ENCODE data around the gene TM7SF2. TPM values are rescaled to one million over a fixed set of nuclear protein-coding genes. Genes with fewer than 3 reads are reported as not detected.

Gene TM7SF2
- total RNA-seq, 2 experiments from 2014 or later = 10.9 to 11.9 TPM

- intact Hi-C loops (cut with micrococcal nuclease) = no loop called here
- DNase-seq = no peak
- Mint-ChIP-seq H3K36me3 (ENCODE audit: low read depth) (no peaks in the 10 kb centered on the region), H3K9me3 (no peaks in the 10 kb centered on the region), H3K27me3 (ENCODE audit: low read depth) (no peaks in the 10 kb centered on the region), H3K27ac (no peak overlapping the region), H3K4me3 (no peak overlapping the region), H3K4me1 (ENCODE audit: low read depth) (no peaks in the 10 kb centered on the region)
- CTCF ChIA-PET = no interaction called here
Measured at GRCh38 chr11:65152122-65152521, 40.5 kb downstream of the TM7SF2 start.

GRCh38 chr11:65156256-65156655 lies 44.6 kb downstream of the TM7SF2 start:
- H3K4me3 Mint-ChIP-seq = no peak overlapping the region
- no peaks in the 10 kb centered on the region for H3K4me1 Mint-ChIP-seq (ENCODE audit: low read depth)
- H3K27me3 Mint-ChIP-seq (ENCODE audit: low read depth) = no peaks in the 10 kb centered on the region
- H3K36me3 Mint-ChIP-seq (ENCODE audit: low read depth) = no peaks in the 10 kb centered on the region
- no peak overlapping the region for H3K27ac Mint-ChIP-seq
- DNase-seq = no peak
- CTCF ChIA-PET = no interaction called here
- intact Hi-C loops (cut with micrococcal nuclease) = no loop called here
- no peaks in the 10 kb centered on the region for H3K9me3 Mint-ChIP-seq

- CTCF ChIA-PET = no interaction called here
- no peaks in the 10 kb centered on the region for H3K36me3 Mint-ChIP-seq (ENCODE audit: low read depth)
- no peaks in the 10 kb centered on the region for H3K9me3 Mint-ChIP-seq
- no peaks in the 10 kb centered on the region for H3K27me3 Mint-ChIP-seq (ENCODE audit: low read depth)
- intact Hi-C loops (cut with micrococcal nuclease) = no loop called here
- no peak overlapping the region for H3K4me3 Mint-ChIP-seq
- H3K4me1 Mint-ChIP-seq (ENCODE audit: low read depth) = no peaks in the 10 kb centered on the region
- no peak for DNase-seq
- H3K27ac Mint-ChIP-seq = no peak overlapping the region
Measured at GRCh38 chr11:65156926-65157325, 45.3 kb downstream of the TM7SF2 start.

GRCh38 chr11:65157336-65157735 lies 45.7 kb downstream of the TM7SF2 start:
- no peaks in the 10 kb centered on the region for H3K27me3 Mint-ChIP-seq (ENCODE audit: low read depth)
- H3K9me3 Mint-ChIP-seq = no peaks in the 10 kb centered on the region
- H3K4me1 Mint-ChIP-seq (ENCODE audit: low read depth) = no peaks in the 10 kb centered on the region
- no peak for DNase-seq
- CTCF ChIA-PET = interaction anchor here (0.6 kb wide), 2 partner anchors 23 to 85 kb away, joined by 3 read pairs; partner anchors contain the start of gene SYVN1
- intact Hi-C loops (cut with micrococcal nuclease) = no loop called here
- H3K4me3 Mint-ChIP-seq = no peak overlapping the region
- H3K27ac Mint-ChIP-seq = no peak overlapping the region
- H3K36me3 Mint-ChIP-seq (ENCODE audit: low read depth) = no peaks in the 10 kb centered on the region

GRCh38 chr11:65159012-65159411 lies 47.3 kb downstream of the TM7SF2 start:
- H3K9me3 Mint-ChIP-seq = no peaks in the 10 kb centered on the region
- no peak overlapping the region for H3K27ac Mint-ChIP-seq
- intact Hi-C loops (cut with micrococcal nuclease) = no loop called here
- CTCF ChIA-PET = no interaction called here
- H3K4me3 Mint-ChIP-seq = no peak overlapping the region
- H3K36me3 Mint-ChIP-seq (ENCODE audit: low read depth) = no peaks in the 10 kb centered on the region
- no peaks in the 10 kb centered on the region for H3K27me3 Mint-ChIP-seq (ENCODE audit: low read depth)
- H3K4me1 Mint-ChIP-seq (ENCODE audit: low read depth) = no peaks in the 10 kb centered on the region
- no peak for DNase-seq

GRCh38 chr11:65160643-65161042 lies 49.0 kb downstream of the TM7SF2 start:
- intact Hi-C loops (cut with micrococcal nuclease) = no loop called here
- no peaks in the 10 kb centered on the region for H3K9me3 Mint-ChIP-seq
- H3K4me1 Mint-ChIP-seq (ENCODE audit: low read depth) = no peaks in the 10 kb centered on the region
- H3K27me3 Mint-ChIP-seq (ENCODE audit: low read depth) = no peaks in the 10 kb centered on the region
- H3K27ac Mint-ChIP-seq = no peak overlapping the region
- H3K4me3 Mint-ChIP-seq = no peak overlapping the region
- H3K36me3 Mint-ChIP-seq (ENCODE audit: low read depth) = no peaks in the 10 kb centered on the region
- DNase-seq = no peak
- CTCF ChIA-PET = no interaction called here

- CTCF ChIA-PET = no interaction called here
Measured at GRCh38 chr11:65163684-65164083, 52.0 kb downstream of the TM7SF2 start.

More at GRCh38 chr11:65163684-65164083, 52.0 kb downstream of the TM7SF2 start:
- intact Hi-C loops (cut with micrococcal nuclease) = no loop called here
- no peak overlapping the region for H3K27ac Mint-ChIP-seq
- no peaks in the 10 kb centered on the region for H3K27me3 Mint-ChIP-seq (ENCODE audit: low read depth)
- no peak overlapping the region for H3K4me3 Mint-ChIP-seq
- no peak for DNase-seq
- H3K9me3 Mint-ChIP-seq = no peaks in the 10 kb centered on the region
- peaks cover 2% of the 10 kb centered on the region for H3K4me1 Mint-ChIP-seq (ENCODE audit: low read depth)
- no peaks in the 10 kb centered on the region for H3K36me3 Mint-ChIP-seq (ENCODE audit: low read depth)

Small RNA genes within 50 kb of the gene (microRNA-seq; reads per million reads assigned to microRNA genes)
- gene MIR6751 (ENCODE audit: borderline microRNAs expressed, borderline replicate concordance) = not detected

Other genes with a start within 250 kb of the TM7SF2 start
- 100 to 1,000 TPM; 124 to 132 TPM for gene EHD1, start 233.3 kb upstream of the TM7SF2 start, total RNA-seq
- gene ATG2A, start 194.7 kb upstream of the TM7SF2 start, total RNA-seq = 10 to 100 TPM; 15.1 to 16.3 TPM
- gene PPP2R5B, start 187.2 kb upstream of the TM7SF2 start, total RNA-seq = 1 to 10 TPM; 3.3 to 4.6 TPM
- not detected for gene GPHA2, start 176.0 kb upstream of the TM7SF2 start, total RNA-seq
- under 1 TPM; 0.29 to 0.37 TPM for gene MAJIN, start 139.8 kb upstream of the TM7SF2 start, total RNA-seq
- gene BATF2, start 114.9 kb upstream of the TM7SF2 start, total RNA-seq = not detected
- gene ARL2, start 97.7 kb upstream of the TM7SF2 start, total RNA-seq = 100 to 1,000 TPM; 134 to 135 TPM
- gene SNX15, start 84.4 kb upstream of the TM7SF2 start, total RNA-seq = 1 to 10 TPM; 8.9 to 9.4 TPM
- 10 to 100 TPM; 19.2 to 20.3 TPM for gene SAC3D1, start 70.7 kb upstream of the TM7SF2 start, total RNA-seq
- gene NAALADL1, start 53.3 kb upstream of the TM7SF2 start, total RNA-seq = 10 to 100 TPM in 1 of 2 experiments, 1 to 10 TPM in 1; 8.5 to 10.2 TPM
- 100 to 1,000 TPM; 169 to 174 TPM for gene CDCA5, start 27.8 kb upstream of the TM7SF2 start, total RNA-seq
- 10 to 100 TPM; 24.2 to 25.6 TPM for gene ZFPL1, start 27.6 kb upstream of the TM7SF2 start, total RNA-seq
- 10 to 100 TPM; 90.8 to 96.0 TPM for gene VPS51, start 15.7 kb upstream of the TM7SF2 start, total RNA-seq
- gene ZNHIT2, start 5.8 kb downstream of the TM7SF2 start, total RNA-seq = 1 to 10 TPM; 5.6 to 6.1 TPM
- gene FAU, start 10.3 kb downstream of the TM7SF2 start, total RNA-seq = 1,000 to 10,000 TPM; 1,272 to 1,294 TPM
- 10 to 100 TPM; 49.3 to 51.6 TPM for gene MRPL49, start 10.4 kb downstream of the TM7SF2 start, total RNA-seq
- 10 to 100 TPM; 19.0 to 19.2 TPM for gene SYVN1, start 22.6 kb downstream of the TM7SF2 start, total RNA-seq
- not detected for gene SPDYC, start 58.4 kb downstream of the TM7SF2 start, total RNA-seq
- 10 to 100 TPM; 68.5 to 73.5 TPM for gene CAPN1, start 70.1 kb downstream of the TM7SF2 start, total RNA-seq
- gene POLA2, start 150.1 kb downstream of the TM7SF2 start, total RNA-seq = 10 to 100 TPM; 65.1 to 67.0 TPM
- 1 to 10 TPM in 1 of 2 experiments, under 1 TPM in 1; 0.57 to 1.5 TPM for gene CDC42EP2, start 203.0 kb downstream of the TM7SF2 start, total RNA-seq
- 10 to 100 TPM; 61.3 to 63.0 TPM for gene DPF2, start 222.0 kb downstream of the TM7SF2 start, total RNA-seq
- under 1 TPM; 0.32 to 0.62 TPM for gene TIGD3, start 242.9 kb downstream of the TM7SF2 start, total RNA-seq

Data from activated naive CD4-positive, alpha-beta T cell treated with anti-CD3 and anti-CD28 coated beads for 36 hours (primary cell).